A549 treated with Mapracorat at 1 μM for 4 hours (cell line): ENCODE data around the gene OR5AU1. TPM values are rescaled to one million over a fixed set of nuclear protein-coding genes. Genes with fewer than 3 reads are reported as not detected.

Source experiments
- total RNA-seq: library from RNA; stranded (reverse); fragments of 200-300 nt; extraction: Qiagen RNA extraction; gene quantifications from 5 replicates; pipeline ENCODE4 v1.2.3, GENCODE V29; 2022

The OR5AU1 gene
- total RNA-seq = not detected in 5 replicates

GRCh38 chr14:21155963-21156362 lies at the start of gene OR5AU1:
OR5AU1 (minus strand) TSS chr14:21156063; CDS start chr14:21155872, 191 bp downstream.

Other genes with a start within 250 kb of the OR5AU1 start
- gene RNASE2, start 200.6 kb downstream of the OR5AU1 start, total RNA-seq = not detected in 5 replicates
- 69.9 to 81.0 TPM (median 74.6 TPM) in 5 replicates for gene METTL17, start 166.1 kb downstream of the OR5AU1 start, total RNA-seq
- 0.17 TPM in 1 of 5 replicates, not detected in the others for gene SLC39A2, start 156.8 kb downstream of the OR5AU1 start, total RNA-seq
- 2.2 to 3.9 TPM (median 2.7 TPM) in 5 replicates for gene NDRG2, start 131.0 kb downstream of the OR5AU1 start, total RNA-seq
- gene TPPP2, start 125.8 kb downstream of the OR5AU1 start, total RNA-seq = not detected in 5 replicates
- not detected in 5 replicates for gene RNASE13, start 121.3 kb downstream of the OR5AU1 start, total RNA-seq
- not detected in 5 replicates for gene RNASE7, start 113.7 kb downstream of the OR5AU1 start, total RNA-seq
- gene RNASE8, start 98.2 kb downstream of the OR5AU1 start, total RNA-seq = not detected in 5 replicates
- 7.1 to 11.5 TPM (median 9.5 TPM) in 5 replicates for gene ARHGEF40, start 85.8 kb downstream of the OR5AU1 start, total RNA-seq
- gene ZNF219, start 57.4 kb downstream of the OR5AU1 start, total RNA-seq = 19.4 to 32.5 TPM (median 31.9 TPM) in 5 replicates
- gene TMEM253, start 55.0 kb downstream of the OR5AU1 start, total RNA-seq = 0.64 to 1.1 TPM (median 0.76 TPM) in 5 replicates
- gene HNRNPC, start 113.4 kb upstream of the OR5AU1 start, total RNA-seq = 783 to 949 TPM (median 796 TPM) in 5 replicates
- 0.10 to 0.45 TPM (median 0.26 TPM) in 5 replicates for gene RPGRIP1, start 124.0 kb upstream of the OR5AU1 start, total RNA-seq
- 94.7 to 109 TPM (median 99.1 TPM) in 5 replicates for gene SUPT16H, start 228.0 kb upstream of the OR5AU1 start, total RNA-seq